Body of pancreas (tissue), 4 donors: ENCODE results near the gene ALKBH7. TPM values are rescaled to one million over a fixed set of nuclear protein-coding genes. Genes with fewer than 3 reads are reported as not detected.

Experiments
- ATAC-seq: fragments of 150-250 bp; one replicate; pipeline ENCODE4 v1.9.1; 2016
- DNase-seq, 4 donors: peaks; one replicate each; pipeline ENCODE4 v3.0.0-alpha.2; 2019
- H3K27ac ChIP-seq, 4 donors: fragments of 200-600 bp; sonication (generic); 1 replicate in 3 of 4; 2 replicates in 1 of 4; pipeline versions ENCODE4 v1.5.1 to v1.6.1; 2016 to 2019; ENCODE audit warnings: mild to moderate bottlenecking in 1 of 4, mixed read lengths in 1 of 4, moderate library complexity in 1 of 4
- H3K27me3 ChIP-seq, 2 donors: fragments of 200-600 bp; sonication (generic); one replicate each; pipeline ENCODE4 v1.6.0; 2016; ENCODE audit warnings: mild to moderate bottlenecking in 1 of 2
- H3K36me3 ChIP-seq, 2 donors: fragments of 200-600 bp; sonication (generic); replicated peaks in 1 of 2; 2 replicates each; pipeline ENCODE4 v1.5.1; 2016; ENCODE audit warnings: low read depth in 2 of 2; ENCODE audit not compliant: insufficient read depth in 1 of 2
- H3K4me1 ChIP-seq: fragments of 200-600 bp; sonication (generic); one replicate; pipeline ENCODE4 v1.6.0; 2016
- H3K4me3 ChIP-seq, 2 donors: fragments of 200-600 bp; sonication (generic); 1 replicate in 1 of 2; 2 replicates in 1 of 2; pipeline ENCODE4 v1.5.1; 2016 to 2019
- H3K9me3 ChIP-seq, 3 donors: fragments of 200-600 bp; sonication (generic); 1 replicate in 2 of 3; 2 replicates in 1 of 3; pipeline ENCODE4 v1.5.1; 2016
- POLR2A ChIP-seq, 3 donors: fragments of 450-650 bp; IDR thresholded peaks; one replicate each; pipeline ENCODE4 v1.6.1; 2016; ENCODE audit warnings: antibody characterized with exemption in 3 of 3, mild to moderate bottlenecking in 2 of 3
- WGBS, 2 donors: methylation state at CpG; one replicate each; pipeline ENCODE4 v1.1.5; 2017; 5-methylcytosine and 5-hydroxymethylcytosine counted together
- intact Hi-C: fragments of 100-400 bp; cut with DNase I; formaldehyde crosslinking; loops from one replicate; pipeline ENCODE4 v1.15.1; 2023
- total RNA-seq, 2 donors: library from RNA; depleted of rRNA; stranded (reverse); fragments of >200 nt; gene quantifications; one replicate each; pipeline ENCODE4 v1.1.0, GENCODE V29; 2016
- TF ChIP-seq, protein P1 (sequence below), 7 experiments: fragments of 450-650 bp in 4 of 7; fragments of 200-600 bp in 3 of 7; sonication (generic) in 3 of 7; IDR thresholded peaks; one replicate each; pipeline ENCODE4 v1.5.1; 2016 to 2019; ENCODE audit warnings: antibody characterized with exemption in 7 of 7

The ALKBH7 gene
- total RNA-seq, 2 donors from 2014 or later: 41.2 to 64.6 TPM

DNA sequence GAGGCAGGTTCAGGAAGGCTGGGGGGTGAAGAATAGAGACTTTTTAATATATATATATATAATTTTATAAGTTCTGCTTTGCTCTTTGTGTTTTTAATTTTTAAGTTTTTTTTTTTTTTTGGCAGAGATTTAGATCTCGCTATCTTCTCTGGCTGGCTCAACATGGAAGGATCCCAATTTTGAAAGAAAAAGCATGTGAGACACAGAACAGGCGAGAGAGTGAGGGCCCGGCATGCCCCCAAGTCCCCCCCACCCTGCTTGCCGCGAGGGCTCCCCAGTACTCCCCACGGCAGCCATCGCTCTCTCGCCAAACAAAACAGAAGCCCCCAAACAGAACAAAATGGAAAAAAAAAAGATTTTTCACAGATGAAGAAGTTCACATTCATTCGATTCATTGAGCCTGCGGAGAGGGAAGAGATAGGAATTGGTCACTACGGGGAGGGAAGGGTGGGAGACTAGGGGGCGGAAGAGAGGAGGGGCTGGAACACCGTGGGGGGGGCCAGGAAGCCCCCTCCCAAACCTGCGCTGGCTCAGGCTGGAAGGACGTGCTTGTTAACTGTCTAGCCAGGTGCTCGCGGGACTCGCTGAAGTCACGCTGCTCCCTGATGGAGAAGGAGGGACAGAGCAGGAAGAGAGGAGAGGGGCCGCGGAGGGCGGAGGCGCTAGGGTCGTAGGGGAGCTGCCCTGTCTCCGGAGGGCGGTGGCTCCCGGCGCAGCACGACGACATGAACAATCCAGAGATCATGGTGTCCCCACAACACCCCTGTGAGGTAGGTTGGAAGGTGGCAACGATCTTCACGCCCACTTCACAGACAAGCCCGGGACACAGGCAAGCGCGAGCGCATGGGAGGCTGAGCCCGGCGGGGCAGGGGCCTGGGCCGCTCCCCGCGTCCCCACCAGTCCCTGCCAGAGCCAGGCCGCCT lies 41.4 kb downstream of the ALKBH7 start:
- intact Hi-C loops: no loop called here
- ATAC-seq (no peak), DNase-seq (no peak)
- Histone ChIP-seq H3K27ac (no peak overlapping the region), H3K36me3 (peaks cover 33 to 40% of the 10 kb centered on the region in 2 donors), H3K9me3 (no peaks in the 10 kb centered on the region), H3K4me3 (no peak overlapping the region), H3K27me3 (no peaks in the 10 kb centered on the region), H3K4me1 (no peaks in the 10 kb centered on the region)
- WGBS, 2 donors: 80 to 81% methylated on average over 21 to 39 of the region's 42 CpGs
- TF ChIP-seq, protein P1, sequence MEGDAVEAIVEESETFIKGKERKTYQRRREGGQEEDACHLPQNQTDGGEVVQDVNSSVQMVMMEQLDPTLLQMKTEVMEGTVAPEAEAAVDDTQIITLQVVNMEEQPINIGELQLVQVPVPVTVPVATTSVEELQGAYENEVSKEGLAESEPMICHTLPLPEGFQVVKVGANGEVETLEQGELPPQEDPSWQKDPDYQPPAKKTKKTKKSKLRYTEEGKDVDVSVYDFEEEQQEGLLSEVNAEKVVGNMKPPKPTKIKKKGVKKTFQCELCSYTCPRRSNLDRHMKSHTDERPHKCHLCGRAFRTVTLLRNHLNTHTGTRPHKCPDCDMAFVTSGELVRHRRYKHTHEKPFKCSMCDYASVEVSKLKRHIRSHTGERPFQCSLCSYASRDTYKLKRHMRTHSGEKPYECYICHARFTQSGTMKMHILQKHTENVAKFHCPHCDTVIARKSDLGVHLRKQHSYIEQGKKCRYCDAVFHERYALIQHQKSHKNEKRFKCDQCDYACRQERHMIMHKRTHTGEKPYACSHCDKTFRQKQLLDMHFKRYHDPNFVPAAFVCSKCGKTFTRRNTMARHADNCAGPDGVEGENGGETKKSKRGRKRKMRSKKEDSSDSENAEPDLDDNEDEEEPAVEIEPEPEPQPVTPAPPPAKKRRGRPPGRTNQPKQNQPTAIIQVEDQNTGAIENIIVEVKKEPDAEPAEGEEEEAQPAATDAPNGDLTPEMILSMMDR (IDR thresholded peaks at IDR 0.05): no peak
- TF ChIP-seq POLR2A (IDR thresholded peaks at IDR 0.05): no peak

DNA sequence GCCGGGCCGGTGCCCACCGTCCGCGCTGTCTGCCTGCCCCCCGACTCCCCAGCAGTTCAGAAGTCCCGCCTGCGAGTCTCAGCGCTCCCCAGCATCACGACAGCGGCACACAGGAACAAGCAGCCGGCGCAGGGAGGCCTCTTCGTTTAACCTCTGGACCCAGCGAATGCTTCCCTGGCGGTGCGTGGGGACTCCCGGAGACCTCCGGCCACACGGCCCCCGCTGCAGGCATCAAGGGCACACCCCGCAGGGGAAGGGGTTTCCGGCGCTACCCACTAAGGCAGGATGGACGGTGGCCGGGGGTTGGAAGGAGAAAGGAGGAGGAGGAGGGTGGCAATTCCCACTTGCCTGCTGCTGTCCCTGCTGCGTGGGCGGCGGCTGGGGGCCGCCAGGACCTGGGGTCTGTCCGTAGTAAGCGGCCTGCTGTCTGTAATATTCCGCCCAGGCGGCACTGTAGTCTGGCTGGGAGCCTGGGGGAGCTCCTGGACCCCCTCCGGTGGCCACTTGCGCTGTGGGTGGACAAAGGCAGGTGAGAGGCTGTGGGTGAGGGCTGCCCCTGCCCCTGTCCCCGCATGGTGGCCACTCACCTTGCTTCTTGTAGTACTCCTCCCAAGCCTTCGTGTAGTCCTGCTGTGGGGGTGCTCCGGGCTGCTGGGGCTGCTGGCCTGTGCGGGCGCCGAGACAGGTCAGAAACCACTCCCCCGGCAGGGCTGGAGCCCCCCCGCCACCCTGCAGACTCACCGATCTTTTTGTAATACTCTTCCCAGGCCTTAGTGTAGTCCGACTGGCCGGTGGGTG lies 42.4 kb downstream of the ALKBH7 start:
- Histone ChIP-seq H3K27ac (no peak overlapping the region), H3K4me1 (no peaks in the 10 kb centered on the region), H3K36me3 (peaks cover 33 to 42% of the 10 kb centered on the region in 2 donors), H3K27me3 (no peaks in the 10 kb centered on the region), H3K4me3 (no peak overlapping the region), H3K9me3 (no peaks in the 10 kb centered on the region)
- no peak for DNase-seq
- 92 to 97% methylated on average over 30 to 41 of the region's 47 CpGs for WGBS, 2 donors
- intact Hi-C loops: no loop called here
- no peak for ATAC-seq
- TF ChIP-seq POLR2A (IDR thresholded peaks at IDR 0.05): no peak
- TF ChIP-seq, protein P1 (IDR thresholded peaks at IDR 0.05): no peak

DNA sequence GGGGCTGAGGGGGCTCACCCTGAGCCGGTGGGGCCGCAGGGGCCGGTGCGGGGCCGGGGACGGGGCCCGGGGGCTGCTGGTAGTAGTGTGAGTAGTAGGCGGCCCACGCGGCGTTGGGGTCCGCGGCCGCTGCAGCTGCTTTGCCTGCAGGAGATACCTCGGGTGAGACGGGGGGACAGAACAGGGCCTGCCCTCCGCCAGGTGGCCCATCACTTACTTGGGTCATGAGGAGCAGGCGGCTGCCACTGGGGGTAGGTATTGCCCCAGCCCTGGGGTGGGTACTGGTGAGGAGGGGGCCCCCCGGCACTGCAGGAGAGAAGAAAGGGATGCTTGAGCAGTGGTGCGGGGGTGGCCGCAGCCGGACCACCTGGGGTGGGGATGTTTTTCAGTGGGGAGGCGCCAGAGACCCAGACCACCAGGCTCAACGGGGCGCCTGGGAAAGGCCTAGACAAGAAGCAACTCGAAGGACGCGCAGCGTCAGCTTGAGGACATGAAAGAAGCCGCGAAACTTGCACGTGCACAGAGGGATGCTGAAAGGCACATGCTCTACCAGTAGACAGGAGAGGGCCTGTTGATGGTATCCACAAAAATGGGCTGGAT lies 43.1 kb downstream of the ALKBH7 start:
- Histone ChIP-seq H3K36me3 (peaks cover 33 to 42% of the 10 kb centered on the region in 2 donors), H3K27ac (no peak overlapping the region), H3K9me3 (no peaks in the 10 kb centered on the region), H3K27me3 (no peaks in the 10 kb centered on the region), H3K4me3 (no peak overlapping the region), H3K4me1 (no peaks in the 10 kb centered on the region)
- no peak for DNase-seq
- ATAC-seq: no peak
- WGBS, 2 donors: 93 to 96% methylated on average over 17 to 18 of the region's 32 CpGs
- intact Hi-C loops: no loop called here
- TF ChIP-seq, protein P1 (IDR thresholded peaks at IDR 0.05): no peak
- no peak for TF ChIP-seq POLR2A (IDR thresholded peaks at IDR 0.05)

DNA sequence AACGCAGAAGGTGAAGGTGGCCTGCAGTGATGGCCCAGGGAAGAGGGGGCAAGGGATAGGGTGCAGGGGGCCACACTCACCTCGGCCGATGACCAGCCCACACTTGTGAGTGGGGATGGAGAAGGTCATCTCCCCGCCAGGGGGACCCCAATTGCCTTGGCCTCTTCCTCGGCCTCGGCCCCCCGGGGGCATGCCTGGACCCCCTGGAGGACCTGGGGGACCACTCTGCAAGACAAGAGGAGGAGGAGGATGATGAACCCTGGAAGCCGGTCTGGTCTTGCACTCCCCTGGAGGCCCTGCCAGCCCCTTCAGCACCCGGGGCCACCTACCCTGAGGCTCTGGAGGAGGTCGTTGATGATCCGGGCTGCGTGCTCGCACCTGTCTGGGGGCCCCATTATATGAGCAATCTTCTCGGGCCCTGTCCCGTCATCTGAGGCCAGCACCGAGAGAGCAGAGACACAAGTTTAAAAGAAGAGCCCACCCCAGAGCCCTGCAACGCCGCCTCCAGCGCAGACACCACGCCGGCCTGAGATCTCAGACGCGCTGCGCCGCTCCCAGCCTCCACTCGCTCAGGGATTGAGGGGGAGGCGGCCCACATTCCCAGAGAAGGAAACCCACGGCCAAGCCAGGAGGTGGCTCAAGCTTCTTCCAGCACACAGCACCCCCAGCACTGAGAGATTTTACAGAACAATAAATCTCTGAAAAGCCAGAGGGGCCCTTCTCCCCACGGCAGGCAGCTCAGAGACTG lies 44.2 kb downstream of the ALKBH7 start:
- Histone ChIP-seq H3K4me3 (no peak overlapping the region), H3K4me1 (no peaks in the 10 kb centered on the region), H3K9me3 (no peaks in the 10 kb centered on the region), H3K36me3 (peaks cover 33 to 42% of the 10 kb centered on the region in 2 donors), H3K27me3 (no peaks in the 10 kb centered on the region), H3K27ac (no peak overlapping the region)
- DNase-seq: no peak
- TF ChIP-seq, protein P1 (IDR thresholded peaks at IDR 0.05): no peak
- no peak for TF ChIP-seq POLR2A (IDR thresholded peaks at IDR 0.05)
- no peak for ATAC-seq
- intact Hi-C loops: no loop called here
- WGBS, 2 donors: 91 to 93% methylated on average over 10 to 29 of the region's 29 CpGs
